CD4-positive, alpha-beta T cell (primary cell): ENCODE results near the gene CYGB. TPM values are rescaled to one million over a fixed set of nuclear protein-coding genes. Genes with fewer than 3 reads are reported as not detected.
A peak's percentile ranks its signal among the peaks of the same experiment; 100 is the strongest.

Experiments
- ATAC-seq: fragments of 200-7000 bp; cut with Tn5 transposase; one replicate; pipeline ENCODE4 v1.10.0; 2022; ENCODE audit warnings: mild to moderate bottlenecking; ENCODE audit not compliant: poor library complexity
- CTCF ChIA-PET: fragments of 350-600 bp; sonication (Branson Sonifier 250); formaldehyde crosslinking; loops from one replicate; lab custom pipeline; 2021; ENCODE audit warnings: antibody characterized with exemption, inconsistent platforms; lab: Charles Lee
- POLR2A ChIA-PET: fragments of 350-600 bp; sonication (Branson Sonifier 250); formaldehyde crosslinking; loops from one replicate; lab custom pipeline; 2021; ENCODE audit warnings: antibody characterized with exemption, inconsistent platforms; lab: Charles Lee
- DNase-seq, 14 experiments: peaks; one replicate each; pipeline ENCODE4 v3.0.0-alpha.2; 2013 to 2020; ENCODE audit warnings: mixed read lengths in 2 of 14
- H3K27ac ChIP-seq, 2 donors: one replicate each; pipeline versions ENCODE4 v1.5.1 to v1.7.0; 2013; ENCODE audit warnings: low read length in 2 of 2, low read depth in 1 of 2, mild to moderate bottlenecking in 1 of 2
- H3K27me3 ChIP-seq, 2 experiments: 1 replicate in 1 of 2; 2 replicates in 1 of 2; pipeline versions ENCODE4 v1.6.1 to v1.7.0; 2013; ENCODE audit warnings: low read length in 2 of 2, control low read depth in 1 of 2, mild to moderate bottlenecking in 1 of 2, moderate library complexity in 1 of 2; ENCODE audit not compliant: insufficient read depth in 2 of 2, control insufficient read depth in 1 of 2
- H3K36me3 ChIP-seq: one replicate; pipeline ENCODE4 v1.6.1; 2013; ENCODE audit warnings: low read length, control low read depth; ENCODE audit not compliant: insufficient read depth
- H3K4me1 ChIP-seq: one replicate; pipeline ENCODE4 v1.6.1; 2013; ENCODE audit warnings: low read length, control low read depth; ENCODE audit not compliant: insufficient read depth
- H3K4me3 ChIP-seq: one replicate; pipeline ENCODE4 v1.5.1; 2013; ENCODE audit warnings: mild to moderate bottlenecking, low read length, moderate library complexity
- H3K9me3 ChIP-seq, 2 experiments: 1 replicate in 1 of 2; 2 replicates in 1 of 2; pipeline versions ENCODE4 v1.6.1 to v1.7.0; 2013; ENCODE audit warnings: low read length in 2 of 2, mild to moderate bottlenecking in 2 of 2, control low read depth in 1 of 2, moderate library complexity in 1 of 2; ENCODE audit not compliant: control insufficient read depth in 1 of 2, insufficient read depth in 1 of 2
- H3K27ac Mint-ChIP-seq: one replicate; pipeline ENCODE4 v1.8.0; 2020; ENCODE audit warnings: mixed read lengths
- H3K27me3 Mint-ChIP-seq: one replicate; pipeline ENCODE4 v1.8.0; 2021; ENCODE audit warnings: mixed read lengths
- H3K36me3 Mint-ChIP-seq: one replicate; pipeline ENCODE4 v1.8.0; 2021; ENCODE audit warnings: low read depth, mixed read lengths
- H3K4me1 Mint-ChIP-seq: one replicate; pipeline ENCODE4 v1.8.0; 2021; ENCODE audit warnings: low read depth, mixed read lengths
- H3K4me3 Mint-ChIP-seq: one replicate; pipeline ENCODE4 v1.8.0; 2020; ENCODE audit warnings: mild to moderate bottlenecking, mixed read lengths
- H3K9me3 Mint-ChIP-seq: one replicate; pipeline ENCODE4 v1.8.0; 2020; ENCODE audit warnings: mixed read lengths
- intact Hi-C, 2 experiments: fragments of 100-400 bp; cut with DNase I in 1 of 2; cut with micrococcal nuclease in 1 of 2; formaldehyde crosslinking; loops; one replicate each; pipeline versions ENCODE4 v1.15.1 to v1.9.0; 2023 to 2025; cut with DNase I, micrococcal nuclease
- polyA plus RNA-seq, 2 donors: library from polyadenylated mRNA; unstranded; fragments of 120-200 nt; gene quantifications; one replicate each; pipeline ENCODE4 v1.2.1, GENCODE V29; 2013
- total RNA-seq, 174 experiments: library from RNA in 2 of 174; stranded (reverse) in 2 of 174; gene quantifications; one replicate each; pipeline ENCODE4 v1.2.3 and lab custom pipeline; 2021 to 2026
- TF ChIP-seq, protein P1 (sequence below): fragments of 200-600 bp; IDR thresholded peaks from one replicate; pipeline ENCODE4 v1.8.0; 2022; ENCODE audit warnings: antibody characterized with exemption, mild to moderate bottlenecking

CYGB gene
- not detected for total RNA-seq
- polyA plus RNA-seq (2013, experiment 1 of 2): 0.05 TPM
- polyA plus RNA-seq (2013, experiment 2 of 2): 0.29 TPM
- 0 to 0.90 (median 0.06) reads per million in 172 experiments for total RNA-seq (lab: John Stamatoyannopoulos, UW)

DNA sequence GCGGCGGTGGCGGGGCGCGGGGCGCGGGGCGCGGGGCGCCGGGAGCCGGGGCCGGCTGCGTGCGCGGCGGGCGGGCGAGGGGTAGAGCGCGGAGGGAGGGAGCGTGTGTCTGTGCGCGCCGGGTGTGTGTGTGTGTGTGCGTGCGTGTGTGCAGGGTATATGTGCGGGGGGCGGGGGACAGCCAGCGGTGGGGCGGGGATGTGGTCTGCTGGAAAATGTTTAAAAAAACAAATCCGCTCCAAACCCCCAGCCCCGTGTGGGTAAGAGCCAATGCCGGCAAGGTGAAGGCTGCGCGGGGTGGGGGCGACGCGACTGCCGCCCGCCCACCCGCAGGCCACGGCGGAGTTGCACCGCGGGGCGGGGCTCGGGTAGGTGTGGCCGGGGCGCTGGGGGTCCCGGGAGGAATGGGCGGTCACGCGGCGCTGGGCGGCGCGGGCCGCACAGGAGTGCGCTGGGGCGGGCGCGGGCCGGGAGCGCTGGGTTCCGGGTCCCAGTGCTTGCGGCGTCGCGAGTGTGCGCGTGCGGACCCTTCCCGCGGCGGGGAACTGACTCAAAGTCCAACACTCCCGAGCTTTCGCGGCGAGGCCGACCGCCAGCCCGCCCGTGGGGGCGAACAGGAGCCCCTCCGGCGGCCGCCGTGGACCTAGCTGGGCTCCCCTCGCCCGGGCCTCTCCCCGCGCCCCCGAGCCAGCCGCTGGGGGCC is at the start of gene CYGB:
CYGB (minus strand) TSS at position 132 of the 703 bp plus-strand sequence. CDS start 167 bp downstream, outside the sequence.
- Mint-ChIP-seq H3K27ac (no peak within 1 kb of the TSS), H3K4me1 (peaks cover 6% of the 10 kb centered on the region), H3K4me3 (no peak within 1 kb of the TSS), H3K36me3 (no peaks in the 10 kb centered on the region), H3K9me3 (no peaks in the 10 kb centered on the region), H3K27me3 (peaks cover 57% of the 10 kb centered on the region)
- CTCF ChIA-PET: interaction anchor here (1.2 kb wide), 1 partner anchor 15 kb away, joined by 3 read pairs; no protein-coding TSS in a partner anchor
- TF ChIP-seq, protein P1, sequence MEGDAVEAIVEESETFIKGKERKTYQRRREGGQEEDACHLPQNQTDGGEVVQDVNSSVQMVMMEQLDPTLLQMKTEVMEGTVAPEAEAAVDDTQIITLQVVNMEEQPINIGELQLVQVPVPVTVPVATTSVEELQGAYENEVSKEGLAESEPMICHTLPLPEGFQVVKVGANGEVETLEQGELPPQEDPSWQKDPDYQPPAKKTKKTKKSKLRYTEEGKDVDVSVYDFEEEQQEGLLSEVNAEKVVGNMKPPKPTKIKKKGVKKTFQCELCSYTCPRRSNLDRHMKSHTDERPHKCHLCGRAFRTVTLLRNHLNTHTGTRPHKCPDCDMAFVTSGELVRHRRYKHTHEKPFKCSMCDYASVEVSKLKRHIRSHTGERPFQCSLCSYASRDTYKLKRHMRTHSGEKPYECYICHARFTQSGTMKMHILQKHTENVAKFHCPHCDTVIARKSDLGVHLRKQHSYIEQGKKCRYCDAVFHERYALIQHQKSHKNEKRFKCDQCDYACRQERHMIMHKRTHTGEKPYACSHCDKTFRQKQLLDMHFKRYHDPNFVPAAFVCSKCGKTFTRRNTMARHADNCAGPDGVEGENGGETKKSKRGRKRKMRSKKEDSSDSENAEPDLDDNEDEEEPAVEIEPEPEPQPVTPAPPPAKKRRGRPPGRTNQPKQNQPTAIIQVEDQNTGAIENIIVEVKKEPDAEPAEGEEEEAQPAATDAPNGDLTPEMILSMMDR: no peak
- POLR2A ChIA-PET: no interaction called here
- Histone ChIP-seq H3K36me3 (no peaks in the 10 kb centered on the region), H3K27ac (no peak within 1 kb of the TSS), H3K4me1 (peaks cover 14% of the 10 kb centered on the region), H3K27me3 (peaks cover 25 to 43% of the 10 kb centered on the region in 2 experiments), H3K4me3 (no peak within 1 kb of the TSS), H3K9me3 (peaks cover 0 to 13% of the 10 kb centered on the region in 2 experiments)
- intact Hi-C loops: no loop called here
- DNase-seq (peak in 1 of 14 experiments; percentile 44), ATAC-seq (peak; percentile 60)

DNA sequence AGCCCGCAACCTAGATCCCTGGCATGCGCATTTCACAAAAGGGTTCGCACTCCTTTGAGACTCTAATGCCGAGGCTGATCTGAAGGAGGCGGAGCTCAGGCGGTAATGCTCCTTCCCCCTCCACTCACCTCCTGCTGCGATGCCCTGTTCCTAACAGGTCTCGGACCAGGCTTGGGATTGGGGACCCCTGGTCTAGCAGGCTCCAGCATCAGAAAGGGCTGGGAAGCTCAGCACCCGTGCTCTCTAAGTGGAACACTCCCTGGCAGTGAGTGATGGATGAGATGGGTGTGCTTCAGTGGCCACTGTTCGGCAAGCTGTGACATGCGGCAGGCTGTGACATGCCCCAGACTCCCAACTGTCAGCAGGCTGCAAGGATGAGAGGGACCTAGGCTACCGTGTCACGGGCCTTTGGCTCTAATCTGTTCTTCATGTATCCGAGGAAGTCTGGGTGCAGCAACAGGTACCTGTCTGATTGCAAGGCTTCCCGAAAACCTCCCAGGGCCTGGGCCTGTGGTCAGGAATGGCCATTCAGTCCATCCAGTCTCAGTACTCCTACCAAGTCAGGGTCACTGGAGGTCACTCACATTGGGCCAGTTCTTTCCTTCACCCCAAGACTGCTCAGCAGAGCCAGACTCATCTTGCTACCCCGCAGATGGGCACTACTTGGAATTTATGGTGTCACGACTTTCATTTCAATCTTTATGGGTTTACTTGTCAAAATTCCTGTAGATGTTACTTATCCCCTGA is 49.4 kb upstream of the CYGB start:
- H3K36me3 Mint-ChIP-seq: no peaks in the 10 kb centered on the region
- TF ChIP-seq, protein P1: no peak
- H3K36me3 ChIP-seq: no peaks in the 10 kb centered on the region
- no peak for ATAC-seq
- peaks cover 31 to 49% of the 10 kb centered on the region in 2 experiments for H3K27me3 ChIP-seq
- POLR2A ChIA-PET: interaction anchor here (0.8 to 1.5 kb wide), 3 partner anchors 27 to 30 kb away, joined by 4 to 5 read pairs (median 4); no protein-coding TSS in a partner anchor
- peaks cover 26% of the 10 kb centered on the region for H3K4me1 ChIP-seq
- peaks cover 9% of the 10 kb centered on the region for H3K4me1 Mint-ChIP-seq
- H3K27ac Mint-ChIP-seq: no peak overlapping the region
- peaks cover 61% of the 10 kb centered on the region for H3K27me3 Mint-ChIP-seq
- H3K9me3 ChIP-seq: peaks cover 0 to 10% of the 10 kb centered on the region in 2 experiments
- CTCF ChIA-PET: interaction anchor here (0.5 to 2.7 kb wide), 4 partner anchors 29 to 83 kb away, joined by 3 to 17 read pairs (median 12); no protein-coding TSS in a partner anchor
- intact Hi-C loops: loop anchor here in 1 of 2 experiments (2.0 kb wide), 1 partner anchor 64 kb away; no protein-coding TSS in a partner anchor
- peak overlapping the region; percentile 56 for H3K4me3 Mint-ChIP-seq
- DNase-seq: peak in 1 of 14 experiments; percentile 26
- no peak overlapping the region for H3K4me3 ChIP-seq
- no peaks in the 10 kb centered on the region for H3K9me3 Mint-ChIP-seq
- H3K27ac ChIP-seq: no peak overlapping the region
